PC-3 (cell line): ENCODE data around the gene PRSS36. TPM values are rescaled to one million over a fixed set of nuclear protein-coding genes. Genes with fewer than 3 reads are reported as not detected.

Source experiments
- ATAC-seq: fragments of 200-7000 bp; cut with Tn5 transposase; 2 replicates; pipeline ENCODE4 v1.9.1; 2020; ENCODE audit warnings: mild to moderate bottlenecking, moderate library complexity
- BruUV-seq: library from RNA; stranded (reverse); fragments of 400-500 nt; replicated peaks from 2 replicates; lab custom pipeline; 2021; lab: Mats Ljungman, UMichigan
- CTCF ChIA-PET: fragments of 300-600 bp; sonication (Branson Sonifier 250); formaldehyde crosslinking; loops from one replicate; lab custom pipeline; 2022; ENCODE audit warnings: antibody characterized with exemption; lab: Charles Lee
- POLR2A ChIA-PET: fragments of 300-600 bp; sonication (Branson Sonifier 250); formaldehyde crosslinking; loops from one replicate; lab custom pipeline; 2022; ENCODE audit warnings: antibody characterized with exemption; ENCODE audit not compliant: unreplicated experiment; lab: Charles Lee
- DNase-seq: peaks from one replicate; pipeline ENCODE4 v3.0.0-alpha.2; 2015
- H2AFZ ChIP-seq: fragments of 300-600 bp; sonication (generic); 2 replicates; pipeline ENCODE4 v1.6.0; 2016; ENCODE audit warnings: antibody characterized with exemption, low read length
- H3F3A ChIP-seq: fragments of 300-600 bp; sonication (generic); one replicate; pipeline ENCODE4 v1.6.0; 2017; ENCODE audit warnings: antibody characterized with exemption, low read length, control low read depth, mild to moderate bottlenecking; ENCODE audit not compliant: unreplicated experiment
- H3K27ac ChIP-seq: fragments of 300-600 bp; sonication (generic); 2 replicates; pipeline ENCODE4 v1.5.1; 2016; ENCODE audit warnings: mild to moderate bottlenecking, low read length
- H3K27me3 ChIP-seq: fragments of 300-600 bp; sonication (generic); 2 replicates; pipeline ENCODE4 v1.6.1; 2016; ENCODE audit warnings: low read length, mixed read lengths
- H3K36me3 ChIP-seq: fragments of 300-600 bp; sonication (generic); 2 replicates; pipeline ENCODE4 v1.6.1; 2016; ENCODE audit warnings: low read depth, mixed run types, low read length, mixed read lengths
- H3K4me1 ChIP-seq: fragments of 300-600 bp; sonication (generic); 2 replicates; pipeline ENCODE4 v1.5.1; 2016; ENCODE audit warnings: low read length; ENCODE audit not compliant: insufficient read depth
- H3K4me2 ChIP-seq: fragments of 300-600 bp; sonication (generic); 2 replicates; pipeline ENCODE4 v1.6.0; 2016; ENCODE audit warnings: low read length
- H3K4me3 ChIP-seq: fragments of 300-600 bp; sonication (generic); 2 replicates; pipeline ENCODE4 v1.5.1; 2016; ENCODE audit warnings: mild to moderate bottlenecking, low read length, mixed read lengths
- H3K79me2 ChIP-seq: fragments of 300-600 bp; sonication (generic); 2 replicates; pipeline ENCODE4 v1.6.1; 2017; ENCODE audit warnings: low read length, mixed read lengths
- H3K9ac ChIP-seq: fragments of 300-600 bp; sonication (generic); 2 replicates; pipeline ENCODE4 v1.6.0; 2016; ENCODE audit warnings: mild to moderate bottlenecking, low read length
- H3K9me2 ChIP-seq: fragments of 300-600 bp; sonication (generic); replicated peaks from 2 replicates; pipeline ENCODE4 v1.6.1; 2016; ENCODE audit warnings: mixed run types, low read length, mixed read lengths
- H3K9me3 ChIP-seq: fragments of 300-600 bp; sonication (generic); 2 replicates; pipeline ENCODE4 v1.6.1; 2016; ENCODE audit warnings: low read length, mixed read lengths
- H4K20me1 ChIP-seq: fragments of 300-600 bp; sonication (generic); 2 replicates; pipeline ENCODE4 v1.6.1; 2016; ENCODE audit warnings: low read length, mixed read lengths
- CTCF ChIP-seq: fragments of 300-600 bp; sonication (generic); conservative IDR thresholded peaks from 2 replicates; pipeline ENCODE4 v1.5.1; 2017; ENCODE audit warnings: antibody characterized with exemption, low read depth, mild to moderate bottlenecking, low read length
- EZH2 ChIP-seq: fragments of 300-600 bp; sonication (generic); IDR thresholded peaks from one replicate; pipeline ENCODE4 v1.6.1; 2017; ENCODE audit warnings: antibody characterized with exemption, mild to moderate bottlenecking, low read length; ENCODE audit not compliant: unreplicated experiment
- EZH2phosphoT487 ChIP-seq: fragments of 300-600 bp; sonication (generic); IDR thresholded peaks from 2 replicates; pipeline ENCODE4 v1.6.1; 2018; ENCODE audit warnings: mild to moderate bottlenecking, antibody characterized with exemption, low read length, borderline replicate concordance
- intact Hi-C: fragments of 100-400 bp; cut with micrococcal nuclease; formaldehyde crosslinking; loops from 2 replicates; pipeline ENCODE4 v1.9.0; 2023
- total RNA-seq: library from RNA; depleted of rRNA; stranded (reverse); fragments of >200 nt; gene quantifications from 2 replicates; pipeline ENCODE4 v1.2.3, GENCODE V29; 2014

PRSS36 gene
- total RNA-seq, 1 experiment from 2014 or later: 0.51 TPM

DNA sequence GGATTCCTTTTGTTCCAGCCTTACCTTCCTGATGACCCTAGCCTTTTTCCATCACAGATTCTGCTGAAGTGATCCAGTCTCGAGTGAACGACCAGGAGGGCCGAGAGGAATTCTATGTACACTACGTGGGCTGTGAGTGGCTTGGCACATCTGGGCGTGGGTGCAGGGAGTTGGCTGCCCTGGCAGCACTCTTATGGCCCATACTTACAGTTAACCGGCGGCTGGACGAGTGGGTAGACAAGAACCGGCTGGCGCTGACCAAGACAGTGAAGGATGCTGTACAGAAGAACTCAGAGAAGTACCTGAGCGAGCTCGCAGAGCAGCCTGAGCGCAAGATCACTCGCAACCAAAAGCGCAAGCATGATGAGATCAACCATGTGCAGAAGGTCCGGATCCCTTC is 29.7 kb downstream of the PRSS36 start:
- CTCF ChIA-PET: no interaction called here

GRCh38 chr16:31118223-31119155 is 31.4 kb downstream of the PRSS36 start:
- peaks cover 7% of the 10 kb centered on the region for H3K36me3 ChIP-seq
- H3K27me3 ChIP-seq: no peaks in the 10 kb centered on the region
- peaks cover 22% of the 10 kb centered on the region for H3K79me2 ChIP-seq
- no peaks in the 10 kb centered on the region; the same call in 1 of the 2 replicates for H4K20me1 ChIP-seq
- ChIA-PET CTCF (interaction anchor here (1.4 kb wide), 1 partner anchor 24 kb away, joined by 26 read pairs; no protein-coding TSS in a partner anchor), POLR2A (interaction anchor here (0.6 to 1.4 kb wide), 5 partner anchors 10 to 23 kb away, joined by 3 to 11 read pairs (median 3); partner anchors contain the start of gene PRSS8)
- peaks cover 14% of the 10 kb centered on the region for H3K4me1 ChIP-seq
- H2AFZ ChIP-seq: no peak overlapping the region
- peak overlapping the region; percentile 92 for H3K4me3 ChIP-seq
- peak overlapping the region; percentile 81 for H3K9ac ChIP-seq
- intact Hi-C loops: no loop called here
- no peaks in the 10 kb centered on the region for H3K9me3 ChIP-seq
- DNase-seq: peak; percentile 40
- no peak for ATAC-seq
- H3K9me2 ChIP-seq: no peaks in the 10 kb centered on the region
- peak overlapping the region; percentile 74 for H3K27ac ChIP-seq
- TSS peak; percentile 39 for BruUV-seq
- H3K4me2 ChIP-seq: peak overlapping the region; percentile 97
- H3F3A ChIP-seq: no peaks in the 10 kb centered on the region
- TF ChIP-seq CTCF (no peak), EZH2phosphoT487 (no peak), EZH2 (no peak)

More for the DNA sequence above, 29.7 kb downstream of the PRSS36 start:
- intact Hi-C loops: no loop called here
- DNase-seq: no peak
- Histone ChIP-seq H3K9ac (no peak overlapping the region), H2AFZ (no peak overlapping the region), H3K79me2 (peaks cover 22% of the 10 kb centered on the region), H3K4me3 (no peak overlapping the region), H4K20me1 (no peaks in the 10 kb centered on the region; the same call in 1 of the 2 replicates), H3K36me3 (peaks cover 7% of the 10 kb centered on the region), H3K9me3 (no peaks in the 10 kb centered on the region), H3K9me2 (no peaks in the 10 kb centered on the region), H3K4me2 (no peak overlapping the region), H3F3A (no peaks in the 10 kb centered on the region), H3K4me1 (peaks cover 9% of the 10 kb centered on the region; the same call in 1 of the 2 replicates), H3K27me3 (no peaks in the 10 kb centered on the region), H3K27ac (no peak overlapping the region)
- TF ChIP-seq EZH2phosphoT487 (no peak), CTCF (no peak), EZH2 (no peak)
- BruUV-seq: no TSS peak
- no peak for ATAC-seq
- POLR2A ChIA-PET: no interaction called here
